Inflammatory macrophage treated with lipopolysaccharide for 1 hour (primary cell): Measurements from ENCODE around the gene P2RY13.

Source experiments
- DNase-seq, 2 donors: peaks; one replicate each; pipeline ENCODE4 v3.0.0-alpha.2; 2020 to 2022

P2RY13 gene

GRCh38 chr3:151289445-151289844 lies 39.9 kb downstream of the P2RY13 start:
- DNase-seq: no peak

DNA sequence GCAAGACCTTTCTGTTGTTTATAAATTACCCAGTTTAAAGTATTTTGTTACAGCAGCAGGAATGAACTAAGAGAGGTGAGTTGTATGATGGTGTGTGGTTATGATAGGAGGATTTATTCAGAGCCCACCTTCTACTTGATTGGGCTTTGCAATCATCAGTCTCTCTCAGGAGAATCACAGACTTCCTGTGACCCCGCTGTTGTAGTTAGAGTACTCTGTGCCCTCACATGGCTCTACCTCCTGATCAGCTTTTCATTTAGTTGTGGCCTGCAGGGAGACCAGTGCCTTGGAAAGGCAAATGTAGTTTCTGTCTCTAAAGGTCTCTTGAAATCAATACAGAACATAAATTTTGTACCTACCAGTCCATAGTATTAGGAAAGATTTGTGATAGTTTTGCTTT lies 43.4 kb downstream of the P2RY13 start:
- no peak for DNase-seq

DNA sequence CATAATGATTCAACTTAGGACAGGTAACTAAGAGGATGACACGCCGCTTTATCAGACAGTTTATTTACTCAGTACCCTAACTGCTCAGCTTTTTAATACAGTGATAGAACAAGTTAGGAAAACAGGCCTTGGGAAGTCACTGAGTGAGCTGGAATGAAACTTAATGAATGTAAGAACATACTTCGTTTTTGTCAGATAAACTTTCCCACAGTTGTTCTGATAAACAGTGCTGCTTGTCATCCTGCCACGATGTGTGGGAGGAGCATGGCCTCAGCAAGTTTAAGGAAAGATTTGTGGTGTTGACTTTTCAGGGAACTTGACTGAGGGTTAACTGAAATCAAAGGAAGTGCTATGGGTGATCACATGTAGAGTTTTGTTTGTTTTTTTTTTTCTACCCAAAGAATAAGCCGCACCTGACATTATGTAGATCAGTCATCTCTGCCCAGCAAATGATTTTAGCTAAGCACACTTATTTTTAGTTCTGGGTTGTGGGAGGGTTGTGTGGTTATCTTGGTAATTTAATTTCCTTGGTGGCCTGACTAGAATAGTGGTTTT lies 45.4 kb downstream of the P2RY13 start:
- DNase-seq: peak; percentile 49 to 73

GRCh38 chr3:151283387-151283786 lies 46.0 kb downstream of the P2RY13 start:
- DNase-seq: no peak

DNA sequence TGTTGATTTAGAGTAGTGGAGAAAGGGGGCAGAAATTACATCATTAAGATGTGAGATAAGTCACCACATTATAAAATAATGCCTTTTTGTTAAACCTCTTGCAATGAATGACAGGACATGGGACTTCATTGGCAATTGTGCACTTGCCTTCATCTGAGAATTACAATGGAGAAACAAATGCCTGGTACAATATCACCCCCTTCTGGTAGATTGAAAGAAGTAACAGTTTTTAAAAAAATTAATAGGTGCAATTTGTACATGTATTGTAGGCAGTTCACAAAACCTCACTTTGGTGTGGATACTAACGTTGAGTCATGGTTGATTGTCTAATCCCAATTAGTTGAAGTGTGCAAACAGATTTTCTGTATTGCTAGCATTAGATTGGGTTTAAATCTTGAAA lies 46.4 kb downstream of the P2RY13 start:
- DNase-seq: peak; percentile 50 to 73

DNA sequence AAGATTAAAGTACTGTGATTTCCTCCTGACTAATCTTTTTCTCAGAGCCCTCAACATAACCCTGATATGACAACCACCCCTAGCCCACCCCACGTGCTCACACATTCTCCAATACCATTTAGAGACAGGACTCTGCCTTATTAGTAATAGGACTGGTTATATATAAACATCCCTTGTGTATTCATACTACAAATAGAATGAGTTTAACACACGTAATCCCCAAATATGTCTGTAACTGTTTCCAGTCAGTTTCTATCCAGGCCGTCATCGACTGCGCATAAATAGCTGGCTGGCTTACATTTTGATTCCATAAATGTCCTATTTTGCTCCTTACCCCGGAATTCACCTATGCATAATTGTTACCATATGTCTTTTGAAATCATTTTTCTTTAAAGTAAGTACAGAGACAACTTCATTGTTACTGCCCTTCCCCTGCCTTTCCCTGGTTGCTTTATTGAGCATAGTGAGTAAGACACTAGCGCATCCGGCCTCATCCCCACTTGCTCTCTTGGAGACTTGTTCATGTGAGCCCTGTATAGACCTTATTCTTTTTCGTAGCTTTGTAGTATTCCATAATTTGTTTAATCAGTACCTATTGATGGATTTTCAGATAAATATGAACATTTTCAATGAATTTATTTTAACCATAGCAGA lies 47.6 kb downstream of the P2RY13 start:
- DNase-seq: no peak

DNA sequence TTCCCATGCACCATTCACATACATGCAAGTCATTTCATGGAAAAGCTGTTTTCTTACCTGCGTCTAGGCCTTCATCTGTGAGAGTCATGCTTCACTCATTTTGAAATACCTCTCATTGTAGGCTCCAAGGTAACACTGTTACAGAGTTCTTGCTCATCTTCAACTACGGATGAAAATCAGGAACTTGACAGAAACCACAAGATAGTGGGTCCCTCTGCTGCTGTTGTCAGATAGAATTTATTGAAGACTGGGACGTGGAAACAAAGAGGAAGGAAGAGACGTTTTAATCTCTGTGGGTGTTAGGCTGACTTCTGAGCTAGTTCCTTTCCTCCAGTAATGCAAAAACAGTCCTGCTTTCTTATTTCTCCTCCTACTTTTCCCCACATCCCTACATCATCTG lies 51.1 kb downstream of the P2RY13 start, which contains the start of gene P2RY14:
P2RY14 (minus strand) TSS at position 313 of the 400 bp plus-strand sequence. CDS start 64,226 bp downstream, outside the sequence.
- DNase-seq: peak; percentile 67 to 69

GRCh38 chr3:151276687-151277042 lies 52.7 kb downstream of the P2RY13 start:
- DNase-seq: no peak
